ENCODE measurements around the gene MFAP2.

DNA sequence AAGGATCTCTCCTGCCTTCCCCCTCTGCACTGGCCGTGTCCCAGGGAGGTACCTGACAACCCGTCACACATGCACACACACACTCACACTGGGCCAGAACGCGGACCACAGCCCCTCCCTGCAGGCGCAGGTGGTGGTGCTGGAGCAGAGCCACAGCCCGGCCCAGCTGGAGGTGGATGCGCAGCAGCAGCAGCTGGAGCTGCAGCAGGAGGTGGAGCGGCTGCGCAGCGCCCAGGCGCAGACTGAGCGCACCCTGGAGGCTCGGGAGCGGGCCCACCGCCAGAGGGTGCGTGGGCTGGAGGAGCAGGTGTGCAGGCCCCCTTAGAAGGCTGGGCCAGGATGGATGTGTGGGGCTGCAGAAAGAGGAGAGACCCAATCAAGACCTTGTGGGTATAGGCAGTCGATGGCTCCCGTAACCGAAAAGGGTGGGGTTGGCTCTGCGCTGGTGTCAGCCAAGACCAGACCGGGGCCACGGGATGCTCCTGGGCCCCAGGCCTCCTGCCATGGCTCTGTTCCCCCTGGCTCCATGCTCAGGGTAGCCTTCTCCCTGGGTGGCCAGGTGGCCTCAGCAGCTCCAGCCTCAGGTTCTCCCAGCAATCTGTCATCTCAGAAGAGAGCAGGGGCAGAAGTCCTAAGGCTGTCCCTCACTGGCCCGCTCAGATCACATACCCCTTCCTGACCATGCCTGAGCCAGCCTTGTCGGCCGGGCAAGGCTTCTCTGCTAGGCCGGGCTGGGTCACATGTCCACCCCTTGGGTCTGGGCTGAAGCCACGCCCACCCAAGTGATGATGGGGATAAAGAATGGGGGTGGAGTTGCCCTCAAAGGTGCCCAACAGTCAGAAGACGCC, 8.9 kb downstream of the MFAP2 start:
- TF ChIP-seq, protein P1, sequence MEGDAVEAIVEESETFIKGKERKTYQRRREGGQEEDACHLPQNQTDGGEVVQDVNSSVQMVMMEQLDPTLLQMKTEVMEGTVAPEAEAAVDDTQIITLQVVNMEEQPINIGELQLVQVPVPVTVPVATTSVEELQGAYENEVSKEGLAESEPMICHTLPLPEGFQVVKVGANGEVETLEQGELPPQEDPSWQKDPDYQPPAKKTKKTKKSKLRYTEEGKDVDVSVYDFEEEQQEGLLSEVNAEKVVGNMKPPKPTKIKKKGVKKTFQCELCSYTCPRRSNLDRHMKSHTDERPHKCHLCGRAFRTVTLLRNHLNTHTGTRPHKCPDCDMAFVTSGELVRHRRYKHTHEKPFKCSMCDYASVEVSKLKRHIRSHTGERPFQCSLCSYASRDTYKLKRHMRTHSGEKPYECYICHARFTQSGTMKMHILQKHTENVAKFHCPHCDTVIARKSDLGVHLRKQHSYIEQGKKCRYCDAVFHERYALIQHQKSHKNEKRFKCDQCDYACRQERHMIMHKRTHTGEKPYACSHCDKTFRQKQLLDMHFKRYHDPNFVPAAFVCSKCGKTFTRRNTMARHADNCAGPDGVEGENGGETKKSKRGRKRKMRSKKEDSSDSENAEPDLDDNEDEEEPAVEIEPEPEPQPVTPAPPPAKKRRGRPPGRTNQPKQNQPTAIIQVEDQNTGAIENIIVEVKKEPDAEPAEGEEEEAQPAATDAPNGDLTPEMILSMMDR (IDR thresholded peaks at IDR 0.05; ENCODE audit: low read depth, low read length, poor library complexity, severe bottlenecking): no peak
- TF ChIP-seq EZH2phosphoT487 (IDR thresholded peaks at IDR 0.05; ENCODE audit: borderline replicate concordance, low read length): no peak

Measured in DOHH2 (cell line).